Fibroblast of villous mesenchyme (primary cell): Measurements from ENCODE around the gene COMMD1. TPM values are rescaled to one million over a fixed set of nuclear protein-coding genes. Genes with fewer than 3 reads are reported as not detected.

ENCODE experiments used
- DNase-seq: peaks from one replicate; pipeline ENCODE4 v3.0.0-alpha.2; 2010; ENCODE audit warnings: low read depth
- H3K4me3 ChIP-seq: 2 replicates; pipeline ENCODE4 v1.5.1; 2011; ENCODE audit warnings: low read depth, mild to moderate bottlenecking, low read length
- CTCF ChIP-seq: IDR thresholded peaks from 2 replicates; pipeline ENCODE4 v1.5.1; 2012; ENCODE audit warnings: low read depth, mild to moderate bottlenecking, low read length; ENCODE audit not compliant: insufficient read depth
- total RNA-seq: library from RNA; depleted of rRNA; stranded (reverse); fragments of >200 nt; gene quantifications from 2 replicates; pipeline ENCODE4 v1.2.3, GENCODE V29; 2012

Gene COMMD1
- total RNA-seq, 1 donor, result 59.2 TPM

GRCh38 chr2:62133320-62133823 lies 227.9 kb downstream of the COMMD1 start:
- no peak for DNase-seq
- no peak for TF ChIP-seq CTCF

GRCh38 chr2:62136956-62137830 lies 231.7 kb downstream of the COMMD1 start:
- no peak for TF ChIP-seq CTCF
- H3K4me3 ChIP-seq, result no peak overlapping the region
- DNase-seq, result peak; percentile 63

More at GRCh38 chr2:62133320-62133823, 227.9 kb downstream of the COMMD1 start:
- H3K4me3 ChIP-seq, result no peak overlapping the region

- no peak overlapping the region for H3K4me3 ChIP-seq
- no peak for TF ChIP-seq CTCF
- no peak for DNase-seq
Observed at GRCh38 chr2:62140426-62141141, 235.1 kb downstream of the COMMD1 start.

GRCh38 chr2:62141142-62141740 lies 235.8 kb downstream of the COMMD1 start:
- no peak for TF ChIP-seq CTCF
- no peak for DNase-seq
- H3K4me3 ChIP-seq, result no peak overlapping the region

GRCh38 chr2:62142054-62142453 lies 236.6 kb downstream of the COMMD1 start:
- no peak overlapping the region for H3K4me3 ChIP-seq
- no peak for TF ChIP-seq CTCF
- DNase-seq, result no peak

GRCh38 chr2:62143696-62144095 lies 238.2 kb downstream of the COMMD1 start:
- H3K4me3 ChIP-seq, result no peak overlapping the region
- DNase-seq, result no peak
- no peak for TF ChIP-seq CTCF
